A549 treated with AZD9567 at 1 μM for 4 hours (cell line): ENCODE measurements around the gene REPS1. TPM values are rescaled to one million over a fixed set of nuclear protein-coding genes. Genes with fewer than 3 reads are reported as not detected.

Experiments
- total RNA-seq: library from RNA; stranded (reverse); fragments of 200-300 nt; extraction: Qiagen RNA extraction; gene quantifications from 5 replicates; pipeline ENCODE4 v1.2.3, GENCODE V29; 2022; ENCODE audit not compliant: insufficient read depth

REPS1 gene, protein sequence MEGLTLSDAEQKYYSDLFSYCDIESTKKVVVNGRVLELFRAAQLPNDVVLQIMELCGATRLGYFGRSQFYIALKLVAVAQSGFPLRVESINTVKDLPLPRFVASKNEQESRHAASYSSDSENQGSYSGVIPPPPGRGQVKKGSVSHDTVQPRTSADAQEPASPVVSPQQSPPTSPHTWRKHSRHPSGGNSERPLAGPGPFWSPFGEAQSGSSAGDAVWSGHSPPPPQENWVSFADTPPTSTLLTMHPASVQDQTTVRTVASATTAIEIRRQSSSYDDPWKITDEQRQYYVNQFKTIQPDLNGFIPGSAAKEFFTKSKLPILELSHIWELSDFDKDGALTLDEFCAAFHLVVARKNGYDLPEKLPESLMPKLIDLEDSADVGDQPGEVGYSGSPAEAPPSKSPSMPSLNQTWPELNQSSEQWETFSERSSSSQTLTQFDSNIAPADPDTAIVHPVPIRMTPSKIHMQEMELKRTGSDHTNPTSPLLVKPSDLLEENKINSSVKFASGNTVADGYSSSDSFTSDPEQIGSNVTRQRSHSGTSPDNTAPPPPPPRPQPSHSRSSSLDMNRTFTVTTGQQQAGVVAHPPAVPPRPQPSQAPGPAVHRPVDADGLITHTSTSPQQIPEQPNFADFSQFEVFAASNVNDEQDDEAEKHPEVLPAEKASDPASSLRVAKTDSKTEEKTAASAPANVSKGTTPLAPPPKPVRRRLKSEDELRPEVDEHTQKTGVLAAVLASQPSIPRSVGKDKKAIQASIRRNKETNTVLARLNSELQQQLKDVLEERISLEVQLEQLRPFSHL
- total RNA-seq: 22.3 to 31.2 TPM (median 25.2 TPM) in 5 replicates

DNA sequence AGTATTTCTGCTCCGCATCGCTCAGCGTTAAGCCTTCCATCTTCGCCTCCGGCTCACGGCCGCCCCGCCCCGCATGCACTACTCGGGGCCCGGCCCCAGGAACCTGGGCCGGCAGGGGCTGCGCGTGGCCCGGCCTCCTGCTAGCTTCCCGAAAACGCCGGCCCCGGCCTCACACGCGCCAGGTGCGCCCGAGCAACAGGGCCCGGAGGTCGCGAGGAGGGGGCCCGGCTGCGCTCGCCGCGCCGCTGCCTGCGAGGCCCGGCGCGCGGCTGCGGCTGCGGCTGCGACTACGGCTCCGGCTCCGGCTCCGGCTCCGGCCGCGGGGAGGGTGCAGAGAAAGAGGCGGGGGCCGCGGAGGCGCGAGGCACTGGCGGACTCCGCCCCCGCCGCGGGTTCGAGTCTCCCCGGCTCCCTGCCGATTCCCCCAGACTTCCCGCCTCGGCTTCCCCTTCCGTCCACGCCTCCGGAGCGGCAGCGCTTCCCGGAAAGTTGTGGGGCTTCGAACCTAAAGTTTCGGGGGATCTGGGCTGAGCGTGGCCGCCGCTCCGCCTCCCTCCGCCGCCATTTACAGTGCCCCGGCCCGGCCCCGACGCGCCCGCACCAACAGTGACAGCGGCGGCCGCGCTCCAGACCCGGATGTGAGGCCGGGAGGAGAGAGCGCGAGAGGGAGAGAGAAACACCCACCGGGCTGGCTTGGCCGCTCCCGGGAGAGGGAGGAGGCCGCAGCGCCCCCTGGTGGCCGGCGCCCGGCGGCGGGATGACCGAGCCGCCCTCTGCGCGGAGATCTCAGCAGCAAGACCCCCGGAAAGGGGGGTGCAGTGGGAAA is at the start of gene REPS1:
Gene REPS1 (minus strand): TSS at position 611 of the 826 bp plus-strand sequence. CDS start 571 bp downstream, at position 40.

DNA sequence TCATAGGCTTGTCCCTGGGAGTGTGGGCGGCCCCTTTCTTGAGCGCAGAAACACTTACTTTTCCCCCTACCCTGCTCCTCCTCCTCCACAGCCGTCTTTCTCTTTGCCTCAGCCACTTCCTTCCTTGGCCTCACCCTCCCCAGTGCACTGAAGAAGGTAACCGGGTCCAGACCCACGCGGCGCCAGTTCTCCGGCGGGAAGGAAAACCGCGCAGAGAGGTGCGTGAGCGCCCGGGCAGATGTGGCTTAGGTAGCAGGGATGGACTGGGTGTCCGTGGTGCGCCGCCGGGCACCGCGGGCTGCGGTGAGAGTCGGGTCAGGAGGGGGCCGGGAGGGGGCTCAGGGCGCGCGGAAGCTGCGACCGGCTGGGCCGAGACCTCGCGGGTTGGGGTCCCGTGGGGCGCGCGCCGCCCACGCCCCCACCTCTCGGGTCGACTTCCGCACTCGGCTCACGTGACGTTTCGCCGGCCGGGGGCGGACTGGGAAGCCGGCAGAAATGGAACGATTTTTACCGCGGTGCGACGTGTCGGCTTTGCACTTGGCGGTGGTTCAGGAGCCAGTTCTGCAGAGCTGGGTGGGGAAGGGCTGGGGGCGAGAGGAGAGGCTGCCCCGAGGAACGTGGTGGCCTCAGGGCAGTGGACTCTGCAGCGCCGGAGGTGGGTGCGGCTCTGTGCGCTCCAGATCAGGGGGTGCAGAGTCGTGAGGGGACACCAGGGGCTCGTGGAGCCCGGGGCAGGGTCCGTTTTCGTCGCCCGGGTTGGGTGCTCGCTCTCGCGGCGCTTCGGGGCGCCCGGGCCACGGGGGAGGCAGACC is 40.8 kb upstream of the REPS1 start, which contains the start of gene ABRACL:
Gene ABRACL (plus strand): TSS at position 88 of the 812 bp plus-strand sequence. CDS start 5,416 bp downstream, outside the sequence.

Other genes starting within 250 kb of the REPS1 start
- 11.7 to 13.0 TPM (median 12.4 TPM) in 5 replicates for gene CCDC28A, start 214.5 kb downstream of the REPS1 start, total RNA-seq
- gene ECT2L, start 192.2 kb downstream of the REPS1 start, total RNA-seq: not detected in 5 replicates
- gene ABRACL, start 40.5 kb upstream of the REPS1 start, total RNA-seq: 45.2 to 51.0 TPM (median 49.4 TPM) in 5 replicates
- 1.3 to 2.1 TPM (median 1.9 TPM) in 5 replicates for gene HECA, start 146.8 kb upstream of the REPS1 start, total RNA-seq